SK-N-MC (cell line): Measurements from ENCODE around the gene GALNT18.

Source experiments
- EZH2 ChIP-seq: fragments of 200-600 bp; sonication (generic); IDR thresholded peaks from one replicate; pipeline ENCODE4 v1.6.1; 2017; ENCODE audit warnings: antibody characterized with exemption
- POLR2AphosphoS5 ChIP-seq: IDR thresholded peaks from 2 replicates; pipeline ENCODE4 v1.6.1; 2012; ENCODE audit warnings: mild to moderate bottlenecking, low read depth, low read length, borderline replicate concordance

- no peak for TF ChIP-seq POLR2AphosphoS5
- no peak for TF ChIP-seq EZH2
These were observed 47.2 kb downstream of the GALNT18 start for GRCh38 chr11:11574373-11575287.
